ENCODE results near the gene COMP.

DNA sequence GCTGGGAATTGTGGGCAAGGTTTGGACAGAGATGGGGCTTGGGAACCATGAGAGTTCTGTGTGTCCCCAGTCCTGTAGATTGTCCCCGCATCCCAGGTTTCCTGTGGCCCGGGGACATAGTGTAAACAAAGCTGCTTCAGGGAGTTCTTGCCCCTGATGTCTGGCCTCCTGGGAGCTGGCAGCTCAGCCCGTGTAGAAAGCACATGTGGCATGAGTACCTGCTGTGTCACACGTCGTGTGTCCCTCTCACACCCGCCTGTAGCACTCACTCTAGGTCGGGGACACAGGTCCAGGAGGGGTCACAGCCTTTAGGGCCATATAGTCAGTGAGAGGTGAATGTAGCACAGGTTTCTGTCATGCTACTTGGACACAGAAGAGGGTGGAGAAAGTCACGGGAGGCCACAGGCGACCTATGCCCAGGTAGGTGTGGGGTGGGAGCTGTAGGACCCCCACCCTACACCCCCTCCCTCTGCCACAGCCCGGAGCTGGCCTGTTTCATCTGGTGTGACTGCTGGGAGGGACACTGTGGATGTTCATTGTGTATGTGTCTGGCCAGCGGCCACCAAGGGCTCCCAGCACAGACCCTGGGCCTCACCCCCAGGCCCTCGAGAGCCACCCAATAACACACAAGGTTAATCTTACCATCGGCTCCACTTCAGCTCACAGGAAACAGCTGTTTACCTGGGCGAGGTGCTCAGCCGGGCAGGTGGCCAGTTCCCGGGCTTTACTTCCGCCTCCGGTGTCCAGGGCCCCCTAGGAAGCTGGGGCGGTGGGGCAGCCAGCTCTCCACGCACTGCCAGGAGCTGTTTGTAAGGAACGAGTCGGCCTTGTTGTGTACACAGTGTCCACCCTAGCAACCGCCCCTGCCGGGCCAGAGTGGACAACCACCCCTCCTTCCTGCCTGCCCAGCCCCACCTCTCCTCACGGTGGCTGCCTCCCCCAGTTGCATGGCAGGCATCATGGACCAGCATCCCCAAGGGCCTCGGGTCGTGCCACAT is 49.7 kb downstream of the COMP start:
- TF ChIP-seq, protein P1, sequence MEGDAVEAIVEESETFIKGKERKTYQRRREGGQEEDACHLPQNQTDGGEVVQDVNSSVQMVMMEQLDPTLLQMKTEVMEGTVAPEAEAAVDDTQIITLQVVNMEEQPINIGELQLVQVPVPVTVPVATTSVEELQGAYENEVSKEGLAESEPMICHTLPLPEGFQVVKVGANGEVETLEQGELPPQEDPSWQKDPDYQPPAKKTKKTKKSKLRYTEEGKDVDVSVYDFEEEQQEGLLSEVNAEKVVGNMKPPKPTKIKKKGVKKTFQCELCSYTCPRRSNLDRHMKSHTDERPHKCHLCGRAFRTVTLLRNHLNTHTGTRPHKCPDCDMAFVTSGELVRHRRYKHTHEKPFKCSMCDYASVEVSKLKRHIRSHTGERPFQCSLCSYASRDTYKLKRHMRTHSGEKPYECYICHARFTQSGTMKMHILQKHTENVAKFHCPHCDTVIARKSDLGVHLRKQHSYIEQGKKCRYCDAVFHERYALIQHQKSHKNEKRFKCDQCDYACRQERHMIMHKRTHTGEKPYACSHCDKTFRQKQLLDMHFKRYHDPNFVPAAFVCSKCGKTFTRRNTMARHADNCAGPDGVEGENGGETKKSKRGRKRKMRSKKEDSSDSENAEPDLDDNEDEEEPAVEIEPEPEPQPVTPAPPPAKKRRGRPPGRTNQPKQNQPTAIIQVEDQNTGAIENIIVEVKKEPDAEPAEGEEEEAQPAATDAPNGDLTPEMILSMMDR (IDR thresholded peaks at IDR 0.05) = no peak
- no peak for TF ChIP-seq POLR2A (IDR thresholded peaks at IDR 0.05)

Data from esophagus squamous epithelium (tissue), 4 donors.